ENCODE results near the gene IDH2. TPM values are rescaled to one million over a fixed set of nuclear protein-coding genes. Genes with fewer than 3 reads are reported as not detected.

The IDH2 gene
- total RNA-seq, 6 experiments from 2014 or later, result 26.3 to 32.4 (median 28.9) TPM

DNA sequence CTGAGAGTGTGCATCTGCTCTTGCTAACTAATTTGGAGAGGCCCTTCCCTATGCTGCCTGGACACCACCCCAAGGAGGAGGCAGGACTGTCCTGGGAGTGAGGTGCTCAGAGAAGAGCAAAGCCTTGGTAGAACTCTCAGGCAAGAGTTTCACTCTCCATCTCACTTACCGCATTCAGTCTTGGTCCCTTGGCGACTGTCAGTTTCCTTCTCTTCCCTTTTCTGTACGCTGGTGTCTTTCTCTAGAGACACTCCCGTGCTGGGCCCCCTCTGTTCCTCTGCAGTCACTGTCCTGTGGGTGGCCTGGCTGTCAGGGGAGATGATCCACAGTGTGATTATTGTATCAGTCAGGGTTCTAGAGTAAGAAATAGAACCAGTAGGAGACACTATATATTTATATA, 44.0 kb downstream of the IDH2 start:
- H3K27ac Mint-ChIP-seq, result no peak overlapping the region
- H3K27me3 Mint-ChIP-seq (ENCODE audit: insufficient read depth), result peaks cover 2% of the 10 kb centered on the region; the same call in 1 of the 2 replicates
- no peaks in the 10 kb centered on the region for H3K9me3 Mint-ChIP-seq
- DNase-seq, result no peak
- H3K4me3 Mint-ChIP-seq, result no peak overlapping the region
- TF ChIP-seq, protein P1, sequence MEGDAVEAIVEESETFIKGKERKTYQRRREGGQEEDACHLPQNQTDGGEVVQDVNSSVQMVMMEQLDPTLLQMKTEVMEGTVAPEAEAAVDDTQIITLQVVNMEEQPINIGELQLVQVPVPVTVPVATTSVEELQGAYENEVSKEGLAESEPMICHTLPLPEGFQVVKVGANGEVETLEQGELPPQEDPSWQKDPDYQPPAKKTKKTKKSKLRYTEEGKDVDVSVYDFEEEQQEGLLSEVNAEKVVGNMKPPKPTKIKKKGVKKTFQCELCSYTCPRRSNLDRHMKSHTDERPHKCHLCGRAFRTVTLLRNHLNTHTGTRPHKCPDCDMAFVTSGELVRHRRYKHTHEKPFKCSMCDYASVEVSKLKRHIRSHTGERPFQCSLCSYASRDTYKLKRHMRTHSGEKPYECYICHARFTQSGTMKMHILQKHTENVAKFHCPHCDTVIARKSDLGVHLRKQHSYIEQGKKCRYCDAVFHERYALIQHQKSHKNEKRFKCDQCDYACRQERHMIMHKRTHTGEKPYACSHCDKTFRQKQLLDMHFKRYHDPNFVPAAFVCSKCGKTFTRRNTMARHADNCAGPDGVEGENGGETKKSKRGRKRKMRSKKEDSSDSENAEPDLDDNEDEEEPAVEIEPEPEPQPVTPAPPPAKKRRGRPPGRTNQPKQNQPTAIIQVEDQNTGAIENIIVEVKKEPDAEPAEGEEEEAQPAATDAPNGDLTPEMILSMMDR (IDR thresholded peaks at IDR 0.05), result no peak
- H3K4me1 Mint-ChIP-seq (ENCODE audit: low read depth), result 0 out of 2 replicates have a peak, but pooled peaks cover 5% of the 10 kb centered on the region
- no peaks in the 10 kb centered on the region for H3K36me3 Mint-ChIP-seq (ENCODE audit: low read depth)

DNA sequence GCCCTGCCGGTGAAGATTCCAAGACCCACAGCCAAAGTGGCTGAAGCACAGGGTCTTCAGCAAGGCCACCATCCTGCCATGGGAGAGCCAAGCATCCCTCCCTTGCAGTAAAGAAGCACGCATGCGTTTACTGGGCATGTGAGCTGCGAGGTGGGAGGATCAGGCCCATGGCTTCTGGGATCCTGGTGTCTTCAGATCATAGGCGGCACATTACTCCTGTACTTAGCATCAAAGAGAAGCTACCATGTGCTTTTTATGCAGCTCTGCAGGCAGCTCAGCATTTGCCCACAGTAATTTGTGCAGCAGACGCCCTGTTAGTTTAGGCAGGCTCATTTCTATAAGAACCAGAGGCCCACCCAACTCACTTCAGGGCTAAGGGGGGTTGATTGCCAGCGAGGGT, 45.7 kb downstream of the IDH2 start:
- TF ChIP-seq, protein P1 (IDR thresholded peaks at IDR 0.05), result no peak

GRCh38 chr15:90055182-90055581, 47.1 kb downstream of the IDH2 start:
- Mint-ChIP-seq H3K4me3 (no peak overlapping the region), H3K27me3 (ENCODE audit: insufficient read depth) (peaks cover 2% of the 10 kb centered on the region; the same call in 1 of the 2 replicates), H3K9me3 (no peaks in the 10 kb centered on the region), H3K4me1 (ENCODE audit: low read depth) (peaks cover 14% of the 10 kb centered on the region; the same call in 1 of the 2 replicates), H3K36me3 (ENCODE audit: low read depth) (no peaks in the 10 kb centered on the region), H3K27ac (no peak overlapping the region; the same call in 1 of the 2 replicates)
- no peak for DNase-seq
- TF ChIP-seq, protein P1 (IDR thresholded peaks at IDR 0.05), result no peak

More for the DNA sequence above, 45.7 kb downstream of the IDH2 start:
- peaks cover 14% of the 10 kb centered on the region; the same call in 1 of the 2 replicates for H3K4me1 Mint-ChIP-seq (ENCODE audit: low read depth)
- H3K27ac Mint-ChIP-seq, result no peak overlapping the region
- DNase-seq, result no peak
- peaks cover 2% of the 10 kb centered on the region; the same call in 1 of the 2 replicates for H3K27me3 Mint-ChIP-seq (ENCODE audit: insufficient read depth)
- H3K36me3 Mint-ChIP-seq (ENCODE audit: low read depth), result no peaks in the 10 kb centered on the region
- no peaks in the 10 kb centered on the region for H3K9me3 Mint-ChIP-seq
- H3K4me3 Mint-ChIP-seq, result no peak overlapping the region

- no peaks in the 10 kb centered on the region for H3K36me3 Mint-ChIP-seq (ENCODE audit: low read depth)
- no peaks in the 10 kb centered on the region for H3K9me3 Mint-ChIP-seq
- no peak overlapping the region for H3K4me3 Mint-ChIP-seq
- no peak for DNase-seq
- TF ChIP-seq, protein P1 (IDR thresholded peaks at IDR 0.05), result no peak
- no peak overlapping the region for H3K27ac Mint-ChIP-seq
- peaks cover 2% of the 10 kb centered on the region; the same call in 1 of the 2 replicates for H3K27me3 Mint-ChIP-seq (ENCODE audit: insufficient read depth)
- peaks cover 14% of the 10 kb centered on the region; the same call in 1 of the 2 replicates for H3K4me1 Mint-ChIP-seq (ENCODE audit: low read depth)
These were observed 47.6 kb downstream of the IDH2 start for GRCh38 chr15:90054618-90055097.

DNA sequence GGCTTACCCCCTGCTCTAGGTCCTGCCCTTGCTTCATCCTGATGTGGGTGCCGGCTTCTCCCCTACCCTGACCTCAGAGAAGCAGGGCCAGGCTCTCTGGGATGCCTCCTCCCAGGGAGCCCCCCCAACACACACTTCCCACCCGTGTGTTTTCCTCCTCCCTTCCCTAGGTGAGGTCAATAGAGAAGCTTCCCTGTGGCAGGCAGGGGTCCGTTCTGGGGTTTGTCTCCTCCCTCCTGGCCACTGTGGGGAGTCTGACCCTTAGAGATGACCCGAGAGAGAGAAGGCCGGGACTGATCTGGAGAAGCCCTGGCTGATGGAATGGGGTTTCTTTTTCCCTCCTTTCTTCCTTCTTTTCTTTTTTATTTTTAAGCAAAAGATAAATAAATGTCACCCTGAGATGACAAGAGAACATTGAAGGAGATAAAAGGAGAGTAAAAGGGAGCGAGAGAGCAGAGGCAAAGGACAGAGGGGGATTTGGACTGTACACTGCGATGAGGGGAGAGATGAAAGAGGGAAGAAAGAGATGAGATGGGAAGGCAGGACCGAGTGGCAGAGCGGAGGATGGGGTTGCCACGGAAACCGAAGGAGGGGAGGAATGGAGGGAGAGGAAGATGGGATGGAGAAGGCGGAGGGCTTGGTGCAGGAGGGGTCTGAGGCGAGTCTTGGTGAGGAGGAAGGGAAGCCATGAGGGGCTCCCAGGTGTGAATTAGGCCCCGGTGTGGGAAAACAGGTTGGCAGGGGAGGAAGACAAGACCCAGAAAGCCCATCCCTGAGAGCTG, 48.4 kb downstream of the IDH2 start:
- Mint-ChIP-seq H3K36me3 (ENCODE audit: low read depth) (no peaks in the 10 kb centered on the region), H3K9me3 (no peaks in the 10 kb centered on the region), H3K27me3 (ENCODE audit: insufficient read depth) (no peaks in the 10 kb centered on the region; the same call in 1 of the 2 replicates), H3K27ac (no peak overlapping the region), H3K4me1 (ENCODE audit: low read depth) (peaks cover 17% of the 10 kb centered on the region), H3K4me3 (no peak overlapping the region)
- DNase-seq, result no peak
- TF ChIP-seq, protein P1 (IDR thresholded peaks at IDR 0.05), result no peak
